Progenitor cell of endocrine pancreas (in vitro differentiated cells): ENCODE measurements around the gene OSBPL1A. TPM values are rescaled to one million over a fixed set of nuclear protein-coding genes. Genes with fewer than 3 reads are reported as not detected.

Experiments used
- DNase-seq: peaks from one replicate; pipeline ENCODE4 v3.0.0; 2021; ENCODE audit warnings: low spot score; ENCODE audit not compliant: unreplicated experiment
- H3K27ac Mint-ChIP-seq: 2 replicates; pipeline ENCODE4 v1.8.0; 2021; ENCODE audit warnings: mild to moderate bottlenecking, moderate library complexity, mixed read lengths
- H3K27me3 Mint-ChIP-seq: 2 replicates; pipeline ENCODE4 v1.8.0; 2021; ENCODE audit warnings: mixed read lengths
- H3K36me3 Mint-ChIP-seq: 2 replicates; pipeline ENCODE4 v1.8.0; 2022; ENCODE audit warnings: mixed read lengths; ENCODE audit not compliant: insufficient read depth
- H3K4me1 Mint-ChIP-seq: 2 replicates; pipeline ENCODE4 v1.8.0; 2021; ENCODE audit warnings: low read depth, mixed read lengths
- H3K4me3 Mint-ChIP-seq: 2 replicates; pipeline ENCODE4 v1.8.0; 2021; ENCODE audit warnings: low read depth, mild to moderate bottlenecking, moderate library complexity, mixed read lengths
- H3K9me3 Mint-ChIP-seq: 2 replicates; pipeline ENCODE4 v1.8.0; 2021; ENCODE audit warnings: low read depth, mixed read lengths
- CTCF ChIP-seq: fragments of 200-600 bp; sonication (generic); IDR thresholded peaks from one replicate; pipeline ENCODE4 v1.5.0; 2021; ENCODE audit warnings: antibody characterized with exemption, mild to moderate bottlenecking; ENCODE audit not compliant: unreplicated experiment
- total RNA-seq: library from RNA; stranded (reverse); gene quantifications from 2 replicates; pipeline ENCODE4 v1.2.1, GENCODE V29; 2021

Gene OSBPL1A
- total RNA-seq, 1 donor from 2014 or later = 15.0 TPM

- TF ChIP-seq CTCF = no peak
- Mint-ChIP-seq H3K27me3 (no peaks in the 10 kb centered on the region), H3K36me3 (peaks cover 2% of the 10 kb centered on the region), H3K27ac (no peak overlapping the region), H3K4me3 (no peak overlapping the region), H3K9me3 (no peaks in the 10 kb centered on the region), H3K4me1 (peaks cover 10% of the 10 kb centered on the region)
- DNase-seq = no peak
Measured at GRCh38 chr18:24267878-24268277, 129.7 kb downstream of the OSBPL1A start.

GRCh38 chr18:24266131-24266530, 131.5 kb downstream of the OSBPL1A start:
- peaks cover 3% of the 10 kb centered on the region for H3K36me3 Mint-ChIP-seq
- H3K27ac Mint-ChIP-seq = peak overlapping the region; percentile 9
- H3K27me3 Mint-ChIP-seq = no peaks in the 10 kb centered on the region
- no peak for TF ChIP-seq CTCF
- peaks cover 7% of the 10 kb centered on the region for H3K4me1 Mint-ChIP-seq
- no peak overlapping the region for H3K4me3 Mint-ChIP-seq
- H3K9me3 Mint-ChIP-seq = no peaks in the 10 kb centered on the region
- DNase-seq = no peak

- H3K36me3 Mint-ChIP-seq = peaks cover 4% of the 10 kb centered on the region
- no peak for TF ChIP-seq CTCF
- no peak overlapping the region for H3K27ac Mint-ChIP-seq
- H3K4me3 Mint-ChIP-seq = no peak overlapping the region
- DNase-seq = no peak
- no peaks in the 10 kb centered on the region for H3K9me3 Mint-ChIP-seq
- H3K4me1 Mint-ChIP-seq = peaks cover 2% of the 10 kb centered on the region
- H3K27me3 Mint-ChIP-seq = no peaks in the 10 kb centered on the region
Measured at GRCh38 chr18:24265502-24266064, 132.0 kb downstream of the OSBPL1A start.

- peaks cover 4% of the 10 kb centered on the region for H3K36me3 Mint-ChIP-seq
- no peaks in the 10 kb centered on the region for H3K27me3 Mint-ChIP-seq
- TF ChIP-seq CTCF = no peak
- H3K4me3 Mint-ChIP-seq = no peak overlapping the region
- H3K9me3 Mint-ChIP-seq = peaks cover 2% of the 10 kb centered on the region
- no peak for DNase-seq
- H3K4me1 Mint-ChIP-seq = no peaks in the 10 kb centered on the region
- no peak overlapping the region for H3K27ac Mint-ChIP-seq
Measured at GRCh38 chr18:24263050-24263449, 134.6 kb downstream of the OSBPL1A start.

GRCh38 chr18:24262087-24262486, 135.5 kb downstream of the OSBPL1A start:
- Mint-ChIP-seq H3K36me3 (peaks cover 8% of the 10 kb centered on the region), H3K27me3 (no peaks in the 10 kb centered on the region), H3K9me3 (peaks cover 10% of the 10 kb centered on the region), H3K4me1 (no peaks in the 10 kb centered on the region), H3K4me3 (no peak overlapping the region), H3K27ac (no peak overlapping the region)
- no peak for TF ChIP-seq CTCF
- DNase-seq = no peak
